Activated T-helper 2 cell treated with anti-CD3 and anti-CD28 coated beads, Interferon-gamma antibody, Interleukin-2, Interleukin-4, amounts not matched to agents 10 μg/mL and 5 μg/mL and 100 μg/mL, durations not matched to agents 14 hours and 24 hours and 36 hours (primary cell): Measurements from ENCODE around the gene APC. TPM values are rescaled to one million over a fixed set of nuclear protein-coding genes. Genes with fewer than 3 reads are reported as not detected.

Experiments
- DNase-seq: peaks from one replicate; pipeline ENCODE4 v3.0.0; 2021; ENCODE audit warnings: low spot score
- H3K27ac Mint-ChIP-seq: one replicate; pipeline ENCODE4 v1.8.0; 2021; ENCODE audit warnings: mixed read lengths
- H3K27me3 Mint-ChIP-seq: one replicate; pipeline ENCODE4 v1.8.0; 2021; ENCODE audit warnings: low read depth, mixed read lengths
- H3K36me3 Mint-ChIP-seq: one replicate; pipeline ENCODE4 v1.8.0; 2021; ENCODE audit warnings: low read depth, mixed read lengths
- H3K4me1 Mint-ChIP-seq: one replicate; pipeline ENCODE4 v1.8.0; 2021; ENCODE audit warnings: low read depth, mixed read lengths
- H3K4me3 Mint-ChIP-seq: one replicate; pipeline ENCODE4 v1.8.0; 2021; ENCODE audit warnings: low read depth, mild to moderate bottlenecking, moderate library complexity, mixed read lengths
- H3K9me3 Mint-ChIP-seq: one replicate; pipeline ENCODE4 v1.8.0; 2021; ENCODE audit warnings: mixed read lengths
- intact Hi-C: fragments of 100-400 bp; cut with micrococcal nuclease; formaldehyde crosslinking; loops from one replicate; pipeline ENCODE4 v1.15.1; 2023
- total RNA-seq: library from RNA; stranded (reverse); gene quantifications from 2 replicates; pipeline ENCODE4 v1.2.3, GENCODE V29; 2022

The APC gene
- total RNA-seq, 1 donor from 2014 or later = 17.4 TPM

DNA sequence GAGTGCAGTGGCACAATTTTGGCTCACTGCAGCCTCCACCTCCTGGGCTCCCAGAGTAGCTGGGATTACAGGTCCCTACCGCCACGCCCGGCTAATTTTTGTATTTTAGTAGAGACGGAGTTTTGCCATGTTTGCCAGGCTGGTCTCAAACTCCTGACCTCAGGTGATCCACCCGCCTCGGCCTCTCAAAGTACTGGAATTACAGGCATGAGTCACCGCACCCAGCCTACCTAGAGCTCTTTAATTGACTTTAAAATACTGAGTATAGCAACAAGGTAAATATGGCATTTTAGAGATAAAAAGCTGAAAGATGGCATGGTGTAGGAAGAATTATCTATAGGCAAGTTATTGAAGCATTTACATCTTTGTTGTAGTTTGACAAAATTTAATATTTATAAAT, 21.0 kb downstream of the APC start:
- Mint-ChIP-seq H3K27me3 (no peaks in the 10 kb centered on the region), H3K36me3 (peaks cover 7% of the 10 kb centered on the region), H3K4me1 (peaks cover 2% of the 10 kb centered on the region), H3K4me3 (no peak overlapping the region), H3K27ac (no peak overlapping the region), H3K9me3 (no peaks in the 10 kb centered on the region)
- no peak for DNase-seq
- intact Hi-C loops = loop anchor here (5.0 kb wide), 1 partner anchor 51 kb away; no protein-coding TSS in a partner anchor

DNA sequence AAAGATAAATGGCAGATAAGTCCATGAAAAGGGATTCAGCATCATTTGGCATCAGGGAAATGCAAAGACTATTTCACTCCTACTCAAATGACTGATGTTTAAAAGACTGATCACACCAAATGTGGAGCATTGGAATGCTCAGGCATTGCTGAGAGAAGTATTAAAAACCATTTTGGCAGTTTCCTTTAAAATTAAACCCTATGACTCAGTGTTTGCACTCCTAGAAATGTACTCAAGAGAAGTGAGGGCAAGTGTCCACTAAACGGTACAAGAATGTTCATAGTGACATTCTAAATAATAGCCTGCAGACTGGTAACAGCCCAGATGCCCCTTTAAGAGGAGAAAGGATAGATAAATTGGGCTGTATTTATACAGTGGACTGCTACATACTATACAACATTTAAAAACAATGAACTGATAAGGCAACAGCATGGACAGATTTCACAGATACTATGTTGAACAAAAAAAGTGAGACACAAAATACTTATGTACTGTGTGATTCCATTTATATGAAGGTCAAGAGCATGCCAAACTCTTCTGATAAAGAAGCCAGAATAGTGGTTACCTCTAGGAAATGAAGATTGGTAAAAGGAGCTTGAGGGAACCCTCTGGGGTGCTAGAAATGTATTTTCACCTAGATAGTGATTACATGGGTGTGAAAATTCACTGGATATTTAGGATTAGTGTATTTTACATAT, 24.6 kb downstream of the APC start:
- Mint-ChIP-seq H3K27me3 (no peaks in the 10 kb centered on the region), H3K27ac (no peak overlapping the region), H3K4me1 (peaks cover 2% of the 10 kb centered on the region), H3K9me3 (no peaks in the 10 kb centered on the region), H3K4me3 (no peak overlapping the region), H3K36me3 (peaks cover 7% of the 10 kb centered on the region)
- DNase-seq = no peak
- intact Hi-C loops = no loop called here

DNA sequence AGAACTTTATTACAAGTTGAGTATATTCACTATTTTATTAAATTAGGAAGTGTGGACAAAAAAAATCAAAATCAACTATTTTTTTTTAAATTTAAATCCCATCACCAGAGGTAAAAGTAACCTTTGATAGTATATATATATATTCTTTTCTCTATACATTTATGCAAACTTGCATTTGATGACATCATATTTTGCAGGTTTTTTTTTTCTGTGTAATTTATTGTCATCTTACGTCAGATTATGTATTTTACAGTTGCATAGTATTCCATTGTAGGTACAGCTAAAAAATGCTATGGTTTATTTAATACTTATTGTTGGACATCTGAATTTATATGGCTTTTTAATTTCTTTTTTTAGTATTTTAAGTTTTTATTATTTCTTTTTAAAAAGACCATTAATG, 25.5 kb downstream of the APC start:
- H3K36me3 Mint-ChIP-seq = peaks cover 7% of the 10 kb centered on the region
- no peaks in the 10 kb centered on the region for H3K4me1 Mint-ChIP-seq
- H3K4me3 Mint-ChIP-seq = no peak overlapping the region
- no peaks in the 10 kb centered on the region for H3K9me3 Mint-ChIP-seq
- no peak overlapping the region for H3K27ac Mint-ChIP-seq
- H3K27me3 Mint-ChIP-seq = no peaks in the 10 kb centered on the region
- intact Hi-C loops = no loop called here
- DNase-seq = no peak

DNA sequence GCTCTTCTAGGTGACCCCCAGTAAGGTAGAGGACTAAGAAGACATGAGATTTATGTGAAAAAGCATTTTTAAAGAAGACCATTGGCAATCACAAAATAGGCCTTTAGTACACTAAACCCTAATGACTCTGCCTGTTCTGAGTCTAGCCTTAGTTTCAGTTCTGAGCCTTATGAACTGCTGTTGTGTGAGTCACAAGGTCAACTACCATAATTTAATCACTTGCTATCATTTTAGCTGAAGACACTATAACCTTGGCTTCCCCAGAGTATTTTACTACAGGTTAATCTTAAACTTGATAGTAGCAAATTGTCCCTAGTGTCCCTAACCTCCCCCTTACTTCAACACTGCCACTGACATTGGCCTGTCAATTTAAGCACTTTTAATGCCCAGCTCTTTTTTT, 34.4 kb downstream of the APC start:
- no peak for DNase-seq
- peaks cover 17% of the 10 kb centered on the region for H3K36me3 Mint-ChIP-seq
- no peak overlapping the region for H3K4me3 Mint-ChIP-seq
- H3K4me1 Mint-ChIP-seq = peaks cover 3% of the 10 kb centered on the region
- no peaks in the 10 kb centered on the region for H3K27me3 Mint-ChIP-seq
- intact Hi-C loops = no loop called here
- no peak overlapping the region for H3K27ac Mint-ChIP-seq
- no peaks in the 10 kb centered on the region for H3K9me3 Mint-ChIP-seq

DNA sequence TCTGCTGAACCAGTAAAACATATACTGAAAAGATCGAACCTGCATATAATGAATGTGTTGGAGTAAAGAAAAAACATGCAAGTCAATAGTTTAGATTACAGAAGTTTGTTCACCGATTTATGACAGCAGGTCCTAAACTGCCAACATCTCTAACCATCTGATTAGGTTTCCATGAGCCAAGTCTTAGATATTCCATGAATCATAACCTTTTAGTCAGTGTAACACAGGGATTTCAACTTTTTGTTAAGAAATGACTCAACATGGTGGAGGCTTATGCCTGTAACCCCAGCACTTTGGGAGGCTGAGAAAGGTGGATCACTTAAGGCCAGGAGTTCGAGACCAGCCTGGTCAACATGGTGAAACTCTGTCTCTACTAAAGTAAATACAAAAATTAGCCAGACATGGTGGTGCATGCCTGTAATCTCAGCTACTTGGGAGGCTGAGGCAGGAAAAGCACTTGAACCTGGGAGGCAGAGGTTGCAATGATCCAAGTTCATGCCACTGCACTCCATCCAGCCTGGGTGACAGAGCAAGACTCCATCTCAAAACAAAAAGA, 38.7 kb downstream of the APC start:
- Mint-ChIP-seq H3K27me3 (no peaks in the 10 kb centered on the region), H3K4me3 (no peak overlapping the region), H3K27ac (no peak overlapping the region), H3K9me3 (no peaks in the 10 kb centered on the region), H3K36me3 (peaks cover 20% of the 10 kb centered on the region), H3K4me1 (peaks cover 3% of the 10 kb centered on the region)
- no peak for DNase-seq
- intact Hi-C loops = no loop called here

DNA sequence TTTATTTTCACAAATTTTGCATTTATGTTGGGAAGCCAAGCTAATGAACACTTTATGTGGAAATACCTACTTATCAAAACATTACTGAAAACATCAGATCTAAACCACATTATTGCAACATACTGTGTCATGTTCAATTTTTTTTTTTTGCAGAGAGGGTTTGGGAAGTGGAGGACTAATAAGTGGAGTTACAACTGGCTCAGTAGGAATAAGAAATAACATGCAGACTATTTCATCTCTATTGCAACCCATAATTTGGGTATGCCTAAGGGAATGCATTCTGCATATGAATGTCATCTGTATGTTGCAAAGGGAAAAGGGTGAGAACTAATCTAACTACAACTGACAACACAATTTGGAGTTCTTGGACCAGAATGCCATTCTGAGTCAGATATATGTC, 41.8 kb downstream of the APC start:
- peaks cover 24% of the 10 kb centered on the region for H3K36me3 Mint-ChIP-seq
- H3K27me3 Mint-ChIP-seq = no peaks in the 10 kb centered on the region
- DNase-seq = no peak
- H3K9me3 Mint-ChIP-seq = no peaks in the 10 kb centered on the region
- no peak overlapping the region for H3K4me3 Mint-ChIP-seq
- no peak overlapping the region for H3K27ac Mint-ChIP-seq
- H3K4me1 Mint-ChIP-seq = no peaks in the 10 kb centered on the region
- intact Hi-C loops = no loop called here

DNA sequence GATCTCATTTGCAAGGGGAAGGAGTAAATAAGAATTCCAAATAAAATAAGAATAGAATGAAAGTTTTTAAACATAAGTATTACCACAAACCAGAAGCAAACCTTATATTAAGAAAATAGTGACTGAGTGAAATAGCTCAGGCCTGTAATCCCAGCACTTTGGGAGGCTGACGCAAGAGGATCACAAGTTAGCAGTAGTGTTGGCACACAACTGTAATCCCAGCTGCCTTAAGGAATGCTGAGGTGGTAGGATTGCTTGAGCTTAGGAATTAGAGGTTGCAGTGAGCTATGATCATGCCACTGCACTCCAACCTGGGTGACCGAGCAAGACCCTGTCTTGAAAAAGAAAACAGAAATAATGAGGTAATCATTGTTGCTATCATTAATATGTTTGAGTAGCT, 47.0 kb downstream of the APC start:
- intact Hi-C loops = no loop called here
- no peaks in the 10 kb centered on the region for H3K9me3 Mint-ChIP-seq
- H3K36me3 Mint-ChIP-seq = peaks cover 14% of the 10 kb centered on the region

DNA sequence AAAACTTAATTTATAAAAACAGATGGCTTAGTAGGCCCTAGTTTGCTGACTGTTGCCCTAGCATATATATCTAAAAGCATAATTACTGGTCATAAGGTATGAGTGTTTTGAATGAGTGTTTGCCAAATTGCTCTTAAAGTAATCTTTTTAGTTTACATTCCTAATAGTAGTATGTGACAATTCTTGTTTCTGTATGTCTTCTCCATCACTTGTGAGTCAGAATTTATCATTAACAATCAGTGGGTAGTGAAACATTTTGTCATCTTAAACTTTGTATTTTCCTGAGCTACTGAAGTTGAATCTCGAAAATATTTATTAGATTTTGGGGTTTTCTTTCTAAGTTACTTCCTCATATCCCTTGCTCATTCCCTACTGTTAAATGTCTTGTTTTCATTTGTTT, 49.6 kb downstream of the APC start:
- H3K4me1 Mint-ChIP-seq = no peaks in the 10 kb centered on the region
- peaks cover 3% of the 10 kb centered on the region for H3K36me3 Mint-ChIP-seq
- no peaks in the 10 kb centered on the region for H3K9me3 Mint-ChIP-seq
- no peak overlapping the region for H3K27ac Mint-ChIP-seq
- intact Hi-C loops = no loop called here
- H3K4me3 Mint-ChIP-seq = no peak overlapping the region
- no peaks in the 10 kb centered on the region for H3K27me3 Mint-ChIP-seq
- no peak for DNase-seq

More for the DNA sequence above, 47.0 kb downstream of the APC start:
- Mint-ChIP-seq H3K4me1 (no peaks in the 10 kb centered on the region), H3K27ac (no peak overlapping the region), H3K4me3 (no peak overlapping the region), H3K27me3 (no peaks in the 10 kb centered on the region)
- DNase-seq = no peak

DNA sequence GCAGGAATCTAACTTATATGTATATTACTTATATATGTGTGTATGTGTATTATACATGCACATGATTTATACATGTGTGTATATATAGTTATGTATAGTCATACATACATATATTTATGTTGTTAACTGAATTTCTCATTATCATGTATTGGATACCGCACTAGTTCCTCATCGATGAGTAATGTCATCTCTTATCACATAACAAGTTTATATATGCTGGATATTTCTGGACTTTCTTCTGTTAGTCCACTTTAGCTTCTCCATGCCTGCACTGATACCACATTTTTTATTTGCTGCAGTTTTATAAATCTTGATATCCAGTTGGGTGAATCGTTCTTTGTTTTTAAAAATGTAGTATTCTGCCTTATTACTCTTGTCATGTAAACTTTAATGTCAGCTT, 50.2 kb downstream of the APC start:
- Mint-ChIP-seq H3K4me3 (no peak overlapping the region), H3K27me3 (no peaks in the 10 kb centered on the region), H3K4me1 (no peaks in the 10 kb centered on the region), H3K9me3 (no peaks in the 10 kb centered on the region), H3K36me3 (peaks cover 3% of the 10 kb centered on the region), H3K27ac (no peak overlapping the region)
- intact Hi-C loops = no loop called here
- DNase-seq = no peak

DNA sequence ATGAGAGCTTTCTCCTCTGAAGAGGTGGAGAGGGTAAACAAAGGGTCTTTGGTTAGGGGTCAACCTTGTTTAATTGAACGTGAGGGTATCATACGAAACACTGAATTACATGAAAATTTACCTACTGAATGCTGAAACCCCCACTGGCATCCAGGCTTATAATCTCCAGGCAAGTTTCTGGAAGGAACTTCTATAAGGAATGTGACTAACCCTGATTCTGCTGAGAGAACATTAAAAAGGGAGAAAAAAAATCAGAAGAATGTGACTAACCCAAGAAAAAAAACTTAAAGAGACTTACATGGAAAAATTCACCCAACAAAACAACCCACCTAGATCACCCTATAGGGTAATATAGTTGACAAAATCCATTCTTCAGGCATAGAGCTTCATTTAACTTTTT, 55.5 kb downstream of the APC start:
- no peaks in the 10 kb centered on the region for H3K27me3 Mint-ChIP-seq
- intact Hi-C loops = no loop called here
- H3K27ac Mint-ChIP-seq = no peak overlapping the region
- no peak for DNase-seq
- peaks cover 28% of the 10 kb centered on the region for H3K36me3 Mint-ChIP-seq
- H3K4me1 Mint-ChIP-seq = peaks cover 4% of the 10 kb centered on the region
- no peaks in the 10 kb centered on the region for H3K9me3 Mint-ChIP-seq
- no peak overlapping the region for H3K4me3 Mint-ChIP-seq

DNA sequence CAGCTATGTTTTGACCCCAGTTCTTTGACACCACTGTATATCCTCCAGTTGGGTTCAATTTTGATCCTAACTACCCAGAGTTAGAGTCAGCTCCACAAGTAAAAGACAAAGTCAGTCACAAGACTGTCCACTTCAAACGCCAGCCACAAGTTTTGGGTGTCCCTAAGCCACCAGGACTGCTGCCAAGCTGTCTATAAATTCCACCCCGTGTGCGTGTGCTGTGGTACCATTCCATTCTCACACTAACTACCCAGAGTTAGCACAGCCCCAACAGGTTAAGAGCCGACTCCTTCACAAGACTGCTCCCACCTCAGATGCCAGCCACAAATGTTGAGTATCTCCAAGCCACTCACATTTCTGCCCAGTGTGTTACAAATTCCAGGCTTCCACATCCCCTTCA, 56.7 kb downstream of the APC start:
- no peak overlapping the region for H3K27ac Mint-ChIP-seq
- peaks cover 4% of the 10 kb centered on the region for H3K4me1 Mint-ChIP-seq
- H3K4me3 Mint-ChIP-seq = no peak overlapping the region
- H3K9me3 Mint-ChIP-seq = no peaks in the 10 kb centered on the region
- H3K27me3 Mint-ChIP-seq = no peaks in the 10 kb centered on the region
- intact Hi-C loops = no loop called here
- DNase-seq = no peak
- H3K36me3 Mint-ChIP-seq = peaks cover 31% of the 10 kb centered on the region

DNA sequence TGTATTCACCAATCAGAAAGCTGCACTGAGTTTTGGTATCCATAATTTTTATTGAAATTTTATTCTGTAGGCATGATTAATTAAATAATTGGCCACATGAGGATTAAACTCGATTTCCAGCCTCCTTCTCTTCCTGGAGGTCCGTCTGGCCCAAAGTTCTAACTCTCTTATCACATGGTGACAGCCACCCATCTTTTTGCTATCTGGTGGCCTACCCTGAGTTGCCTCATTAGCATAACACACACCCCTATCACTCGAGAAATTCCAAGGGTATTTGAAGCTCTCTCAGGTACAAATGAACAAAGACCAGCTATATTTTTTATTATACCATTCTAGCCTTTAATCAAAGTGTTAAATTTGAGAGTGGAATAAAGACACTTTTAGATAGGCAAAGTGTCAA, 57.7 kb downstream of the APC start:
- no peaks in the 10 kb centered on the region for H3K9me3 Mint-ChIP-seq
- no peaks in the 10 kb centered on the region for H3K27me3 Mint-ChIP-seq
- intact Hi-C loops = no loop called here
- no peak overlapping the region for H3K27ac Mint-ChIP-seq
- H3K4me3 Mint-ChIP-seq = no peak overlapping the region
- no peak for DNase-seq
- peaks cover 31% of the 10 kb centered on the region for H3K36me3 Mint-ChIP-seq
- H3K4me1 Mint-ChIP-seq = peaks cover 4% of the 10 kb centered on the region

DNA sequence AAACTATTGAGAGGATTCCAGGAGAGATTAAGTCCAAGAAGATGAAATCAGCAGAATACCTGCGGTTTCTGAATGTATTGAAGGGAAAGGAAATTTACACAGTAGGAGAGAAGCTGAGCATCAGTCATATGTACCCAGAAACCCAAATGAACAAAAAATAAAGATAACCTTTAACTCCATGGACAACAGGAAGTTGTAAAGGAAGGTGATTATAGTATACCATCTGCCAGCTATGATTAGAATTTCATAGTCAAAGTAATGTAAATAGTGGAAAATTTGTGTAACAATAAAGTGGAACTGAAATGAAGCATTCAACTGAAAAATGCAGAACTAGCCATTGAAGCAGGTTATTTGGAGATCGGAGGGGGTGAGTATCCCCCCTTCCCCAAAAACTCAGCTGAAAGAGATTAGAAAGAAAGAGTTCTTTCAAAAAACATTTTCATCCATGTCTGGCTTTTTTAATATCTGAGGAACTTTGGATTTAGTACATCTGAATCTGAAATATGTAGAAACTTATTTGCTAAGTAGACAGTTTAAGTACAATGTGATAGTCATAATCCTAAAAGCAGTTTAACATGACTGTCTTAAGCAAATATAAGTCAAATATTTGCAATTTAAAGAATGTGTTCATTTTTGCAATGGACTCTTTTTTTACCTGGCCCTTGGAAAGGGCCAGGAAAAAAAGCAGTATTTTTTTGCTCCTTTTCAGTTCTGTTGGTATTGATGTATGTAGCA, 58.4 kb downstream of the APC start:
- DNase-seq = no peak
- H3K36me3 Mint-ChIP-seq = peaks cover 31% of the 10 kb centered on the region
- peaks cover 4% of the 10 kb centered on the region for H3K4me1 Mint-ChIP-seq
- H3K27ac Mint-ChIP-seq = no peak overlapping the region
- H3K27me3 Mint-ChIP-seq = no peaks in the 10 kb centered on the region
- intact Hi-C loops = no loop called here
- H3K4me3 Mint-ChIP-seq = no peak overlapping the region
- no peaks in the 10 kb centered on the region for H3K9me3 Mint-ChIP-seq
